DOHH2 (cell line): Measurements from ENCODE around the gene DLEU7.

Experiments
- EZH2phosphoT487 ChIP-seq: fragments of 200-600 bp; sonication (generic); IDR thresholded peaks from 2 replicates; pipeline ENCODE4 v1.6.1; 2017; ENCODE audit warnings: borderline replicate concordance, mild to moderate bottlenecking, antibody characterized with exemption, low read length, moderate library complexity, mixed read lengths
- TF ChIP-seq, protein P1 (sequence below): fragments of 200-600 bp; sonication (generic); IDR thresholded peaks from one replicate; pipeline ENCODE4 v1.5.1; 2014; ENCODE audit warnings: antibody characterized with exemption, mild to moderate bottlenecking, low read depth, low read length; ENCODE audit not compliant: poor library complexity, severe bottlenecking

DNA sequence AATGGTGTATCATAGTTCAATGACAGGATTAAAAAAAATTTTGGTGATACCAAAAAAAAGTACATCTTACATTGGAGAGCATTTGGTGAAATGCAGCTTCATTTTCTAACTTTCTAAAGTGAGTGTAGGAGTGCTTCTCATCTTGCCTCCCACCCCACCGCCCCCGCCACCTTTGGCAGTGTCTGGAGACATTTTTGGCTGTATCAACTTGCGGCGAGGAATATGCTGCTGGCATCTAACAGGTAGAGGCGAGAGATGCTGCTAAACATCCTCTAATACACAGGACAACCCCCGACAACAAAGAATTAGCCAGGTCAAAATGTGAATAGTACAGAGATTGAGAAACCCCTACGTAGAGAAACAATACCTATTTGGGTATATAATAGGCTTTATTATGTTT is 1.7 kb downstream of the DLEU7 start:
- TF ChIP-seq, protein P1, sequence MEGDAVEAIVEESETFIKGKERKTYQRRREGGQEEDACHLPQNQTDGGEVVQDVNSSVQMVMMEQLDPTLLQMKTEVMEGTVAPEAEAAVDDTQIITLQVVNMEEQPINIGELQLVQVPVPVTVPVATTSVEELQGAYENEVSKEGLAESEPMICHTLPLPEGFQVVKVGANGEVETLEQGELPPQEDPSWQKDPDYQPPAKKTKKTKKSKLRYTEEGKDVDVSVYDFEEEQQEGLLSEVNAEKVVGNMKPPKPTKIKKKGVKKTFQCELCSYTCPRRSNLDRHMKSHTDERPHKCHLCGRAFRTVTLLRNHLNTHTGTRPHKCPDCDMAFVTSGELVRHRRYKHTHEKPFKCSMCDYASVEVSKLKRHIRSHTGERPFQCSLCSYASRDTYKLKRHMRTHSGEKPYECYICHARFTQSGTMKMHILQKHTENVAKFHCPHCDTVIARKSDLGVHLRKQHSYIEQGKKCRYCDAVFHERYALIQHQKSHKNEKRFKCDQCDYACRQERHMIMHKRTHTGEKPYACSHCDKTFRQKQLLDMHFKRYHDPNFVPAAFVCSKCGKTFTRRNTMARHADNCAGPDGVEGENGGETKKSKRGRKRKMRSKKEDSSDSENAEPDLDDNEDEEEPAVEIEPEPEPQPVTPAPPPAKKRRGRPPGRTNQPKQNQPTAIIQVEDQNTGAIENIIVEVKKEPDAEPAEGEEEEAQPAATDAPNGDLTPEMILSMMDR: no peak
- TF ChIP-seq EZH2phosphoT487: no peak
